ENCODE results near the gene SNX32. TPM values are rescaled to one million over a fixed set of nuclear protein-coding genes. Genes with fewer than 3 reads are reported as not detected.

SNX32 gene
- total RNA-seq, 4 donors from 2014 or later, result 0.45 TPM; not detected in 3

DNA sequence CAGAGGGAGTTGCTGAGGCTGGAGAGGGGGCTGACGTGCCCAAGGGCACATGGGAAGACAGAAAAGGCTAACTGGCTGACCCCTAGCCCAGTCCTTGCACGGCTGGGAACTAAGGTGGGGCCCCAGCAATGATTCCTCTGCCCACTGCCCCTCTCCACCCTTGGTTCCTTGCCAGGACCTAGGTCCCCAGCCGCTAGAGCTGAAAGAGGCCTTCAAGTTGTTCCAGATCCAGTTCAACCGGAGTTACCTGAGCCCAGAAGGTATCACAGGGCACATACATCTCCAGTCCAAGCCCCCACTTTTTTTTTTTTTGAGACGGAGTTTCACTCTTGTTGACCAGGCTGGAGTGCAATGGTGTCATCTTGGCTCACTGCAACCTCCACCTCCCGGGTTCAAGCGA, 46.3 kb downstream of the SNX32 start:
- peaks cover 10 to 16% of the 10 kb centered on the region in 2 donors for H3K36me3 ChIP-seq
- 41 to 48% methylated on average over 6 to 7 of the region's 7 CpGs for WGBS, 2 donors
- H3K4me3 ChIP-seq (replicated peaks in 1 of 3), result no peak overlapping the region
- no peak for TF ChIP-seq POLR2A (IDR thresholded peaks at IDR 0.05)
- TF ChIP-seq, protein P1, sequence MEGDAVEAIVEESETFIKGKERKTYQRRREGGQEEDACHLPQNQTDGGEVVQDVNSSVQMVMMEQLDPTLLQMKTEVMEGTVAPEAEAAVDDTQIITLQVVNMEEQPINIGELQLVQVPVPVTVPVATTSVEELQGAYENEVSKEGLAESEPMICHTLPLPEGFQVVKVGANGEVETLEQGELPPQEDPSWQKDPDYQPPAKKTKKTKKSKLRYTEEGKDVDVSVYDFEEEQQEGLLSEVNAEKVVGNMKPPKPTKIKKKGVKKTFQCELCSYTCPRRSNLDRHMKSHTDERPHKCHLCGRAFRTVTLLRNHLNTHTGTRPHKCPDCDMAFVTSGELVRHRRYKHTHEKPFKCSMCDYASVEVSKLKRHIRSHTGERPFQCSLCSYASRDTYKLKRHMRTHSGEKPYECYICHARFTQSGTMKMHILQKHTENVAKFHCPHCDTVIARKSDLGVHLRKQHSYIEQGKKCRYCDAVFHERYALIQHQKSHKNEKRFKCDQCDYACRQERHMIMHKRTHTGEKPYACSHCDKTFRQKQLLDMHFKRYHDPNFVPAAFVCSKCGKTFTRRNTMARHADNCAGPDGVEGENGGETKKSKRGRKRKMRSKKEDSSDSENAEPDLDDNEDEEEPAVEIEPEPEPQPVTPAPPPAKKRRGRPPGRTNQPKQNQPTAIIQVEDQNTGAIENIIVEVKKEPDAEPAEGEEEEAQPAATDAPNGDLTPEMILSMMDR (IDR thresholded peaks at IDR 0.05), result no peak
- no peaks in the 10 kb centered on the region for H3K4me1 ChIP-seq
- intact Hi-C loops (cut with DNase I), result loop anchor here (5.0 kb wide), 1 partner anchor 87 kb away; no protein-coding TSS in a partner anchor
- H3K27me3 ChIP-seq, result no peaks in the 10 kb centered on the region
- DNase-seq, result no peak
- H3K9me3 ChIP-seq, result no peaks in the 10 kb centered on the region
- H3K27ac ChIP-seq, result no peak overlapping the region

DNA sequence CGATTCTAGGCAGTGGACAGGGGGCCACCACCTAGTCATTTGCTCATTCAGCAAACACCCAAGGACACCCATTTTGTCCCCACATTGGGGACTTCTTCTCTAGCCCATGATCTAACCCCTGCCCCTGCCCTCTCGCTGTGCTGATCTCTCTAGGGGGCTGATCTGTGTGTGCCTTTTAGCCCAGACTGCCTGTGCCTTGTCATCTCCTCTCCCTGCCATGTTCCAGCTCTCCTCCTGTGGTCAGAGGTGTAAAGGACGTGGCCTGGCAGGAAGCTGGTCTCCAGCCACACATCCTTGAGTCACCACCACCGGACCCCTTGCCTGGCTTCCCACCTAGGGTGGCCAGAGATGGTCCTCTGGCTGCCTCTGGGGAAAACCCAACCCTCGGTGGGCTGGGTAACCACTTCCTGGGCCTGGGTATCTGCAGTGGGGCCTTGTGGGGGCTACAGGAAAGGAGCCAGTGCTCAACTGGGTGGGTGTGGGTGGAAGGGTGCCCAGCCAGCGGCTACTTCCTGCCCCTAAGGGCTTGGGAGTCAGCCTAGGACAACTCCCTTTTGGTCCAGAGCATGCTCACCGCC, 47.2 kb downstream of the SNX32 start:
- intact Hi-C loops (cut with DNase I), result loop anchor here (5.0 kb wide), 1 partner anchor 86 kb away; no protein-coding TSS in a partner anchor
- 87 to 88% methylated on average over 5 to 7 of the region's 7 CpGs for WGBS, 2 donors
- no peak overlapping the region for H3K4me3 ChIP-seq (replicated peaks in 1 of 3)

DNA sequence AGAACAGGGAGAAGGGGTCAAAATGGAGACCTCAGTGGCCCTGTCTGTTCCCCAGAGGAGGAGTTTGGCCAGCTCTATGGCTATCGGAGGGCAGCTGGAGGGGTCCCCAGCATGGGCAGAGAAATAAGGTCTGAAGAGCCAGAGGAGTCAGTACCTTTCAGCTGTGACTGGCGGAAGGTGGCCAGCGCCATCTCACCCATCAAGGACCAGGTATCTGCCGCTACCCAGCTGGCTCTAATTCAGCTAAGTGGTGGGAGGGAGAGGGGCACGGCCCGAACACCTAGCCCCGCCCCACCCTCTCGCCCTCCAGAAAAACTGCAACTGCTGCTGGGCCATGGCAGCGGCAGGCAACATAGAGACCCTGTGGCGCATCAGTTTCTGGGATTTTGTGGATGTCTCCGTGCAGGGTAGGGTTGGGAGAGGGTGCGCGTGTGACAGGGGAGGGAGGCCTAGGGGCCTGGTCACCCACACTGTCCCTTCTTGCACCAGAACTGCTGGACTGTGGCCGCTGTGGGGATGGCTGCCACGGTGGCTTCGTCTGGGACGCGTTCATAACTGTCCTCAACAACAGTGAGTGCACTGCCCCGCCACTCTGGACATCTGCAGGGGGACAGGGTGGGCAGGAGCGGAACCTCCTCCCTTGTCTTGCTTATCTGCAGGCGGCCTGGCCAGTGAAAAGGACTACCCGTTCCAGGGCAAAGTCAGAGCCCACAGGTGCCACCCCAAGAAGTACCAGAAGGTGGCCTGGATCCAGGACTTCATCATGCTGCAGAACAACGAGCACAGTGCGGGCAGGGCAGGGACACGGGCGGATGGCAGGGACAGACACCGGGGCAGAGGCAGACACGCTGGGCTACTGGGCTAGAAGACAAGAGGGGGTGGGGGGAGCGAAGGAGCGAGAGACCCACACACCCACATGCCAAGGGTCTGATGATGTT, 48.6 kb downstream of the SNX32 start:
- peaks cover 2 to 4% of the 10 kb centered on the region in 2 donors for H3K4me1 ChIP-seq
- no peak for DNase-seq
- no peak overlapping the region for H3K4me3 ChIP-seq (replicated peaks in 1 of 3)
- intact Hi-C loops (cut with DNase I), result loop anchor here (5.0 kb wide), 1 partner anchor 85 kb away; no protein-coding TSS in a partner anchor
- no peaks in the 10 kb centered on the region for H3K9me3 ChIP-seq
- H3K27ac ChIP-seq, result no peak overlapping the region
- peaks cover 12 to 16% of the 10 kb centered on the region in 2 donors for H3K36me3 ChIP-seq
- H3K27me3 ChIP-seq, result no peaks in the 10 kb centered on the region
- WGBS, 2 donors, result 86 to 90% methylated on average over 21 to 25 of the region's 30 CpGs
- TF ChIP-seq POLR2A (IDR thresholded peaks at IDR 0.05), result no peak

More for the DNA sequence above, 47.2 kb downstream of the SNX32 start:
- no peak for DNase-seq
- Histone ChIP-seq H3K27ac (no peak overlapping the region), H3K4me1 (no peaks in the 10 kb centered on the region), H3K36me3 (peaks cover 10 to 16% of the 10 kb centered on the region in 2 donors), H3K27me3 (no peaks in the 10 kb centered on the region), H3K9me3 (no peaks in the 10 kb centered on the region)
- TF ChIP-seq, protein P1 (IDR thresholded peaks at IDR 0.05), result no peak
- no peak for TF ChIP-seq POLR2A (IDR thresholded peaks at IDR 0.05)

DNA sequence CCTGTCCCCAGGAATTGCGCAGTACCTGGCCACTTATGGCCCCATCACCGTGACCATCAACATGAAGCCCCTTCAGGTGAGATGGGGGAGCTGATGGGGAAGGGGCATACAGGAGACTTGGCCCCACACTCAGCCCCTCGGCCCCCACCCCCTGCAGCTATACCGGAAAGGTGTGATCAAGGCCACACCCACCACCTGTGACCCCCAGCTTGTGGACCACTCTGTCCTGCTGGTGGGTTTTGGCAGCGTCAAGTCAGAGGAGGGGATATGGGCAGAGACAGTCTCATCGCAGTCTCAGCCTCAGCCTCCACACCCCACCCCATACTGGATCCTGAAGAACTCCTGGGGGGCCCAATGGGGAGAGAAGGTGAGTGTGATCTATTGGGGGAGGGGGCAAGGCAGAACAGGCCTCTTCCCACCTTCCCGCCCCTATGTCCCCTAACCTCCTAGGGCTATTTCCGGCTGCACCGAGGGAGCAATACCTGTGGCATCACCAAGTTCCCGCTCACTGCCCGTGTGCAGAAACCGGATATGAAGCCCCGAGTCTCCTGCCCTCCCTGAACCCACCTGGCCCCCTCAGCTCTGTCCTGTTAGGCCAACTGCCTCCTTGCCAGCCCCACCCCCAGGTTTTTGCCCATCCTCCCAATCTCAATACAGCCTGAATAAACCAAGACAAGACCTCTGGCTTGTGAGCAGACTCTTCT, 49.4 kb downstream of the SNX32 start:
- Histone ChIP-seq H3K4me1 (peaks cover 8 to 9% of the 10 kb centered on the region in 2 donors), H3K36me3 (peaks cover 12 to 16% of the 10 kb centered on the region in 2 donors), H3K9me3 (no peaks in the 10 kb centered on the region), H3K4me3 (replicated peaks in 1 of 3) (no peak overlapping the region), H3K27ac (no peak overlapping the region), H3K27me3 (no peaks in the 10 kb centered on the region)
- no peak for DNase-seq
- intact Hi-C loops (cut with DNase I), result loop anchor here (5.0 kb wide), 1 partner anchor 84 kb away; no protein-coding TSS in a partner anchor
- no peak for TF ChIP-seq POLR2A (IDR thresholded peaks at IDR 0.05)
- TF ChIP-seq, protein P1 (IDR thresholded peaks at IDR 0.05), result no peak
- 94 to 97% methylated on average over 13 of the region's 13 CpGs for WGBS, 2 donors
